GM19193 (cell line): ENCODE measurements around the gene SAMD4A.

Experiments used
- POLR2A ChIP-seq: IDR thresholded peaks from 4 replicates; pipeline ENCODE4 v1.6.1; 2011; ENCODE audit not compliant: insufficient read depth, insufficient read length; ENCODE audit errors: extremely low read depth

The SAMD4A gene

GRCh38 chr14:54667026-54667744, 100.3 kb downstream of the SAMD4A start:
- TF ChIP-seq POLR2A = no peak

GRCh38 chr14:54667764-54668163, 100.8 kb downstream of the SAMD4A start:
- TF ChIP-seq POLR2A = no peak

GRCh38 chr14:54669721-54670561, 103.0 kb downstream of the SAMD4A start:
- no peak for TF ChIP-seq POLR2A

- no peak for TF ChIP-seq POLR2A
Measured at GRCh38 chr14:54671537-54671936, 104.6 kb downstream of the SAMD4A start.

- no peak for TF ChIP-seq POLR2A
Measured at GRCh38 chr14:54672181-54672580, 105.3 kb downstream of the SAMD4A start.

- TF ChIP-seq POLR2A = no peak
Measured at GRCh38 chr14:54672688-54673087, 105.8 kb downstream of the SAMD4A start.

GRCh38 chr14:54673193-54674045, 106.5 kb downstream of the SAMD4A start:
- TF ChIP-seq POLR2A = no peak

- TF ChIP-seq POLR2A = no peak
Measured at GRCh38 chr14:54674046-54674741, 107.3 kb downstream of the SAMD4A start.

- TF ChIP-seq POLR2A = no peak
Measured at GRCh38 chr14:54675236-54676128, 108.6 kb downstream of the SAMD4A start.

GRCh38 chr14:54676812-54677708, 110.1 kb downstream of the SAMD4A start:
- no peak for TF ChIP-seq POLR2A

- no peak for TF ChIP-seq POLR2A
Measured at GRCh38 chr14:54680651-54681050, 113.7 kb downstream of the SAMD4A start.

GRCh38 chr14:54681811-54682261, 114.9 kb downstream of the SAMD4A start:
- no peak for TF ChIP-seq POLR2A
